Activated naive CD8-positive, alpha-beta T cell treated with anti-CD3 and anti-CD28 coated beads, Interleukin-2, amount 50 U/mL, for 16 hours (primary cell): ENCODE results near the gene SLC30A3.
"Not testable (repeated sequence)": the region's sequence is repeated elsewhere in the genome, so short reads cannot be mapped to it uniquely, and the experiment has no call there.

Experiments
- DNase-seq: peaks from one replicate; pipeline ENCODE4 v3.0.0-alpha.2; 2020; ENCODE audit warnings: low read depth, low spot score

The SLC30A3 gene

GRCh38 chr2:27262379-27263286 is at the start of gene SLC30A3:
Gene SLC30A3, minus strand, starts transcription at chr2:27263047. Its CDS starts 141 bp downstream, at chr2:27262906.
- DNase-seq, result no peak

- DNase-seq, result no peak
Observed at GRCh38 chr2:27312152-27312551, 49.3 kb upstream of the SLC30A3 start.

GRCh38 chr2:27309651-27310050 is 46.8 kb upstream of the SLC30A3 start:
- no peak for DNase-seq

GRCh38 chr2:27308359-27308881 is 45.6 kb upstream of the SLC30A3 start, which contains the start of gene UCN:
Gene UCN, minus strand, starts transcription at chr2:27308445. Its CDS starts 550 bp downstream, at chr2:27307895.
- no peak for DNase-seq

GRCh38 chr2:27307545-27308358 is 44.9 kb upstream of the SLC30A3 start:
- no peak for DNase-seq

- DNase-seq, result no peak
Observed at GRCh38 chr2:27307287-27307544, 44.4 kb upstream of the SLC30A3 start.

GRCh38 chr2:27306573-27307286 is 43.9 kb upstream of the SLC30A3 start:
- peak; percentile 14 for DNase-seq

- DNase-seq, result no peak
Observed at GRCh38 chr2:27306136-27306535, 43.3 kb upstream of the SLC30A3 start.

- DNase-seq, result no peak
Observed at GRCh38 chr2:27305516-27305915, 42.7 kb upstream of the SLC30A3 start.

- no peak for DNase-seq
Observed at GRCh38 chr2:27304488-27305240, 41.8 kb upstream of the SLC30A3 start.

- DNase-seq, result no peak
Observed at GRCh38 chr2:27303093-27304025, 40.5 kb upstream of the SLC30A3 start.

- not testable (repeated sequence) for DNase-seq
Observed at GRCh38 chr2:27300606-27301005, 37.8 kb upstream of the SLC30A3 start.

GRCh38 chr2:27298391-27299080 is 35.7 kb upstream of the SLC30A3 start:
- no peak for DNase-seq

- DNase-seq, result no peak
Observed at GRCh38 chr2:27297195-27297594, 34.3 kb upstream of the SLC30A3 start.

- DNase-seq, result no peak
Observed at GRCh38 chr2:27296481-27296880, 33.6 kb upstream of the SLC30A3 start.

GRCh38 chr2:27294928-27295327 is 32.1 kb upstream of the SLC30A3 start:
- DNase-seq, result no peak

- no peak for DNase-seq
Observed at GRCh38 chr2:27291865-27292264, 29.0 kb upstream of the SLC30A3 start.

GRCh38 chr2:27290549-27290948 is 27.7 kb upstream of the SLC30A3 start:
- DNase-seq, result no peak

GRCh38 chr2:27288610-27289009 is 25.8 kb upstream of the SLC30A3 start:
- no peak for DNase-seq
